Stimulated activated naive CD8-positive, alpha-beta T cell treated with anti-CD3 and anti-CD28 coated beads, Interleukin-15, amount 100 ng/mL, for 72 hours (primary cell): ENCODE results near the gene NFE2L3.

Experiments used
- ATAC-seq: fragments of 150-1000 bp; cut with Tn5 transposase; 2 replicates; pipeline ENCODE4 v1.10.0; 2021; ENCODE audit warnings: mild to moderate bottlenecking, moderate library complexity
- DNase-seq, 2 donors: peaks; one replicate each; pipeline ENCODE4 v3.0.0; 2021 to 2022
- H3K27ac Mint-ChIP-seq, 2 donors: one replicate each; pipeline ENCODE4 v1.8.0; 2022; ENCODE audit warnings: mild to moderate bottlenecking in 2 of 2, mixed read lengths in 2 of 2, moderate library complexity in 2 of 2
- H3K27me3 Mint-ChIP-seq: one replicate; pipeline ENCODE4 v1.8.0; 2022; ENCODE audit warnings: mixed read lengths
- H3K4me1 Mint-ChIP-seq: one replicate; pipeline ENCODE4 v1.8.0; 2022; ENCODE audit warnings: mild to moderate bottlenecking, mixed read lengths
- H3K4me3 Mint-ChIP-seq, 2 donors: one replicate each; pipeline ENCODE4 v1.8.0; 2022; ENCODE audit warnings: mild to moderate bottlenecking in 2 of 2, mixed read lengths in 2 of 2, moderate library complexity in 1 of 2
- H3K9me3 Mint-ChIP-seq, 2 donors: one replicate each; pipeline ENCODE4 v1.8.0; 2022; ENCODE audit warnings: mixed read lengths in 2 of 2

The NFE2L3 gene

GRCh38 chr7:26195867-26196657, 44.1 kb downstream of the NFE2L3 start:
- Mint-ChIP-seq H3K9me3 (no peaks in the 10 kb centered on the region), H3K27ac (peak overlapping the region; percentile 92 to 95), H3K4me3 (peak overlapping the region; percentile 87 to 100), H3K4me1 (peaks cover 80% of the 10 kb centered on the region), H3K27me3 (no peaks in the 10 kb centered on the region)
- ATAC-seq (no peak), DNase-seq (no peak)

DNA sequence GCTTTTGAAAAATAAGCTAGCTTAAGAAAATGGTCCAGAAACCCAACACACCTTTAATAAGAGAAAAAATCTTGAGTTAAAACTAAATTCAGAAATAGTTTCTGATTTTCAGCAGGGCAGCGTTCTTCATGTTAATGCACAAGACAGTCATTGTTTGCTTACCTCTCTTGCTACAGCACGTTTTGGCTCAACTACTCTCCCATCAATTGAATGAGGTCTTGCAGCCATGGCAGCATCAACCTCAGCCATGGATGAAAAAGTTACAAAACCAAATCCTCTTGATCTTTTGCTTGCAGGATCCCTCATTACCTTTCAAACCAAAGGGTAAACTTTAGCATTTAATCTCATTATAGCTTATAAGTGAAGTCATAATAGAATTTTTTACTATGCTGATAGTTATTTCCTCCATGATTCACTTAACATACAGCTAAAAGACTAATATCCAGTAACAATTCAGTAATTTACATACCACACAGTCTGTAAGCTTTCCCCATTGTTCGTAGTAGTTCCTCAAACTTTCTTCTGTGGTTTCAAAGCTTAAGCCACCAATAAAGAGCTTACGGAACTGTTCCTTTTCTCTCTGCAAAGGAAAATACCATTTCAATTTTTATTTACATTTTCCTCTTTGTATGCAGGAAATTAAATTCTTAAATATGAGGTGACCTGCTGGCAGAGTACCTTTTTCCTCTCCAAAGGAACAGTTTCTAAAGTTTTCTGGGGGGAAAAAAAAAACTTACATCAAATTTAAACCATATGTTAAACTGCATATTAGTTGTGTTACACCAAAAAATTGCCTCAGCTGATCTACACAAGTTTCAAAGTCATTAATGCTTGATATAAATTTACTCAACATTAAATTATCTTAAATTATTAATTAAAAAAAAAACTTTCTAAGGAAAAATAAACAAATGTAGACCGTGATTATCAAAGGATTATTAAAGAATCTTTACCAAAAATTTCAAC, 45.4 kb downstream of the NFE2L3 start:
- ATAC-seq (no peak), DNase-seq (no peak)
- H3K4me3 Mint-ChIP-seq = peak overlapping the region; percentile 99 to 100
- H3K27ac Mint-ChIP-seq = peak overlapping the region; percentile 100
- no peaks in the 10 kb centered on the region for H3K9me3 Mint-ChIP-seq
- peaks cover 66% of the 10 kb centered on the region for H3K4me1 Mint-ChIP-seq
- no peaks in the 10 kb centered on the region for H3K27me3 Mint-ChIP-seq

- DNase-seq (no peak), ATAC-seq (no peak)
- Mint-ChIP-seq H3K9me3 (no peaks in the 10 kb centered on the region), H3K27me3 (no peaks in the 10 kb centered on the region), H3K4me3 (peak overlapping the region; percentile 99 to 100), H3K4me1 (peaks cover 58% of the 10 kb centered on the region), H3K27ac (peak overlapping the region; percentile 100)
Measured at GRCh38 chr7:26198133-26198780, 46.3 kb downstream of the NFE2L3 start.

DNA sequence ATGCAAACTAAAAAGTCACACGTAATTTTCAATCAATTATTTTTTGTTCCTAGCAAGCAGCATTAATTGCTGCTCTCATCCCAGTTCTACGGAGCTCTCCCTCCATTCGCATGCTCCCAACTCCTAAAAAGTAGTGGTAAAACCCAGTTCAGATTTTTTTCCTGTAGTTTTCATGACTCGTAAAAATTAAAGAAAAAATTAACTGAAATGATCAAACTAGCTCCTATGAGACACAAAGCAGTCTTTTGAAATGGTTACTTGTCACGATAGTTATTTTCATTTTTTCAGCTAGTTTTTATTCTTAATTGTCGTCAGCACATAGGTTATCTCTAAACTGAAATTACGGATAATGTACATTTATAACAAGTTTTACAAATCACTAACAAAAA, 46.8 kb downstream of the NFE2L3 start:
- Mint-ChIP-seq H3K9me3 (no peaks in the 10 kb centered on the region), H3K4me1 (peaks cover 55% of the 10 kb centered on the region), H3K4me3 (peak overlapping the region; percentile 99 to 100), H3K27me3 (no peaks in the 10 kb centered on the region), H3K27ac (peak overlapping the region; percentile 100)
- DNase-seq (no peak), ATAC-seq (no peak)

GRCh38 chr7:26199301-26200037, 47.5 kb downstream of the NFE2L3 start:
- Mint-ChIP-seq H3K27me3 (no peaks in the 10 kb centered on the region), H3K9me3 (no peaks in the 10 kb centered on the region), H3K27ac (peak overlapping the region; percentile 100), H3K4me1 (peaks cover 55% of the 10 kb centered on the region), H3K4me3 (peak overlapping the region; percentile 99 to 100)
- ATAC-seq (no peak), DNase-seq (peak; percentile 57 to 73)

- Mint-ChIP-seq H3K4me3 (peak overlapping the region; percentile 99 to 100), H3K27me3 (no peaks in the 10 kb centered on the region), H3K9me3 (no peaks in the 10 kb centered on the region), H3K27ac (peak overlapping the region; percentile 100), H3K4me1 (peaks cover 56% of the 10 kb centered on the region)
- ATAC-seq = peak; percentile 35
- DNase-seq = peak; percentile 80 to 83
Measured at GRCh38 chr7:26200038-26200443, 48.0 kb downstream of the NFE2L3 start.

DNA sequence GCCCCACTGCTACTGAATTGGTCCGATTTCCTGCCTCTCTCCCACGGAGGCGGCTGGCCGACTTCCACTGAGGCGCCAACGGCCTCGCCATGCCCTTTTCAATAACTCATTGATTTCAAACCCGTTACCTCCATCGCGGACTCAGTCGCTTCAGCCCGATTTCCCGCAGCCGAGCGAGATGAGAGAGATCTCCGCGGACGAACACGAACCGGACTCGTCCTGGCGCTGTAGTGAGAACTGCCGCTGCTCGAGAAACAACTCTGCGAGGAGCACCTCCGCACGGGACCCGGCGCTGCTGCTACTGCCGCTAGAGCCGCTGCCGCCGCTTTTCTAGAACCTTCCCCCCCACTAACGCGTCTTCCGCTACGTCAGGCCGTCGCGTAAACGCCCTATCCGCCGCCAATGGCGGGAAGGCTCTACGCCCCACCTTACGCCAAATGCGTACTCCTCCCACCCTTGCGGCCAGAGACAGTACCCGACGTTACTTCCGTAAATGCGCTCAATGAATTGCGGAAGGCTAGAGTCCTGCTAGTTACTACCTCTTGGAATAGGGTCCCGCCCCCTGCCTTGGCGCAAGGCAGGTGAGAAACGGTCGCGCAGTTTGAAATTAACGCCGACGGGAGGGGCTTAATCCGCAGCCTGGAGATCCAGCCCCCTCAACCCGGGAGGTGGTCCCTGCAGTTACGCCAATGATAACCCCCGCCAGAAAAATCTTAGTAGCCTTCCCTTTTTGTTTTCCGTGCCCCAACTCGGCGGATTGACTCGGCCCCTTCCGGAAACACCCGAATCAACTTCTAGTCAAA, 48.6 kb downstream of the NFE2L3 start, which contains the start of gene HNRNPA2B1:
Gene HNRNPA2B1 (minus strand): TSS at position 303 of the 803 bp plus-strand sequence. CDS start 169 bp downstream, at position 134.
- H3K27ac Mint-ChIP-seq = peak within 1 kb of the TSS; percentile 100
- peaks cover 56% of the 10 kb centered on the region for H3K4me1 Mint-ChIP-seq
- no peaks in the 10 kb centered on the region for H3K9me3 Mint-ChIP-seq
- no peaks in the 10 kb centered on the region for H3K27me3 Mint-ChIP-seq
- H3K4me3 Mint-ChIP-seq = peak within 1 kb of the TSS; percentile 99 to 100
- ATAC-seq (peak; percentile 75), DNase-seq (peak; percentile 98 to 99)

- no peaks in the 10 kb centered on the region for H3K9me3 Mint-ChIP-seq
- peak; percentile 77 for ATAC-seq
- peak within 1 kb of the TSS; percentile 99 to 100 for H3K4me3 Mint-ChIP-seq
- H3K4me1 Mint-ChIP-seq = peaks cover 56% of the 10 kb centered on the region
- H3K27me3 Mint-ChIP-seq = no peaks in the 10 kb centered on the region
- peak within 1 kb of the TSS; percentile 100 for H3K27ac Mint-ChIP-seq
- peak; percentile 95 to 97 for DNase-seq
Measured at GRCh38 chr7:26201247-26202018, 49.4 kb downstream of the NFE2L3 start, which contains the start of gene CBX3. CBX3 (plus strand) TSS chr7:26201745; CDS start chr7:26202999, 1,254 bp downstream.

DNA sequence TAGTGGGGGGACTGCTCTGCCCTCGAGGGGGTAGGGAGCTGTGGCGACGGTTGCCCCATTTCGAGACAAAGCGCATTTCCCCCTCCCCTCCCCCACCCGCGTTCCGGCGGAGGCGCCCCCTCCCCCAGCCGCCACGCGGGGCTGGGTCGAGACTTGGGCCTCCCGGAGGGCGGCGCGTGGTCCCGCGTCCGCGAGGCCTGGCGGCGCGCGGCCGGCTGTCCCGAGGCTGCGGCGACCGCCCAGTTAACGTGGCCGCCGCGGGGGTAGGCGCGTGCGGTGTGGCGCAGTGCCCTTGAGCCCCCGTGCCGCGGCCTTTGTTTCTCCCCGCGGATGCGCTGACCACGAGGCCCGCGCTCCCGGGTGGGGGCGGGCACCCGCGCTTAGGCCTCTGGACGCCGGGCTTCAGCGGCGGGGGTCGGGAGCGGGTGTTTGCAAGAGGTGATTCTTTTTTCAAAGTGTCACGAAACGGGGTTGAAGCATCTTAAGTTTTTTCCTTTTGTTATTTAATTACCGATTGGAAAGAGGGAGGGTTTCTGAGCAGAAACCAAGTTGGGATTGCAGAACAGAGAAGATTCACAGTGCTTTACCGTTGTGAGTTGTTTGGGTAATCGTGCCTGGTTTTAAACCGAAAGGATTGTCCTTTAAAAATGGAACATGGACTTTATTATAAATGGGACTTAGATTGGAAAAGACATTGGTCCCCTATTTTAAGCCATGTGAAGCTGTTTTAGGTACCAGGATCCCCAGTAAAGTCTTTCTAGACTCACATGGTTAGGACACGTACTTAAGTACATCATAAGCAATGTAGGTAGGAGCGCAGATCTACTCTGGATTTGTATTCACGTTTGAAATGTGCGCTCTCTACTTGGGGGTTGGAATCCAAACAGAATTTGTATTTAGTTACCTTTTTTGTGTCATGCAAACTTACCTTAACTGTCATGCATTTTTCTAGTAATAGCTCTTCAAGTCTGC, 50.3 kb downstream of the NFE2L3 start:
- H3K27ac Mint-ChIP-seq = peak overlapping the region; percentile 88 to 96
- H3K27me3 Mint-ChIP-seq = no peaks in the 10 kb centered on the region
- H3K4me1 Mint-ChIP-seq = peaks cover 56% of the 10 kb centered on the region
- peak overlapping the region; percentile 81 to 87 for H3K4me3 Mint-ChIP-seq
- no peaks in the 10 kb centered on the region for H3K9me3 Mint-ChIP-seq
- ATAC-seq = no peak
- DNase-seq = no peak

DNA sequence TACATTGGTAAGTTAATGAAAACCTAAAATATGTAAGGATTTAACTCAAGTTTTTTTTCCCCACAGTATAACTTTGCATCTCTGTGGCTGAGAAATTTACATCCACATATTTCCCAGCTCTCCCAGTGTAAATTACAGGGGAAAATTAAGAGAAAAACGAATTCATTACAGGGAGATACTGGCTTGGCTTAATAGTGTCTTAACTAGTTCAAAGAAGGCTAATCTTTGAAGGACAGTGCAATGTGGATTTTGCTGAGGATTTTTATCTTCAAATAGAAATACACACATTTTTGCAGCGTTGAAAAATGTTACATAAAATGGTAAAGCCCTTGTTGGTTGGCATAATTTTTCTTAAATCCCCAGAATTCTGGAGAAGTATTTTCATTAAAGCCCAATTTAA, 51.0 kb downstream of the NFE2L3 start:
- peak overlapping the region; percentile 81 to 87 for H3K4me3 Mint-ChIP-seq
- ATAC-seq (no peak), DNase-seq (no peak)
- H3K27ac Mint-ChIP-seq = peak overlapping the region; percentile 88 to 91
- no peaks in the 10 kb centered on the region for H3K9me3 Mint-ChIP-seq
- no peaks in the 10 kb centered on the region for H3K27me3 Mint-ChIP-seq
- peaks cover 61% of the 10 kb centered on the region for H3K4me1 Mint-ChIP-seq

DNA sequence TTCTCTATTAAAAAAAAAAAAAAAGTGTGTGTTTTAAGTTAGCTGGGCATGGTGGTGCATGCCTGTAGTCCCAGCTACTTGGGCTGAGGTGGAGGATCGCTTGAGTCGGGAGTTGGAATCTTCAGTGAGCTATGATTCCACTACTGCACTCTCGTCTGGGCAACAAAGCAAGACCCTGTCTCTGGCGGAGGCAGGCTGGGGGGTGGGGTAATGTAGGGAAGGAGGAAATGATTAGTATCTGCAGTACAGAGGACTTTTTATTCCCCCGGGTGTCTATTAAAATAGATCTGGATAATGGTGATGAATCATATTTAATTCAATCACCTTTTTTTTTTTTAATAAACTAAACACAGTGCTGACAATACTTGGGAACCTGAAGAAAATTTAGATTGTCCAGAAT, 56.0 kb downstream of the NFE2L3 start:
- Mint-ChIP-seq H3K27ac (no peak overlapping the region), H3K27me3 (no peaks in the 10 kb centered on the region), H3K4me1 (peaks cover 63% of the 10 kb centered on the region), H3K4me3 (no peak overlapping the region), H3K9me3 (no peaks in the 10 kb centered on the region)
- ATAC-seq (no peak), DNase-seq (no peak)

GRCh38 chr7:26212921-26213718, 61.1 kb downstream of the NFE2L3 start:
- Mint-ChIP-seq H3K4me1 (peaks cover 25% of the 10 kb centered on the region), H3K27me3 (no peaks in the 10 kb centered on the region), H3K27ac (no peak overlapping the region), H3K9me3 (peaks cover 0 to 5% of the 10 kb centered on the region in 2 donors), H3K4me3 (no peak overlapping the region)
- ATAC-seq (no peak), DNase-seq (no peak)
